HG02642 (cell line): ENCODE data around the gene ISOC2.
"Not testable (repeated sequence)": the region's sequence is repeated elsewhere in the genome, so short reads cannot be mapped to it uniquely, and the experiment has no call there.

ENCODE experiments used
- ATAC-seq: cut with Tn5 transposase; IDR thresholded peaks from one replicate; pipeline ENCODE4 v1.9.1; 2021; ENCODE audit warnings: mild to moderate bottlenecking; ENCODE audit not compliant: unreplicated experiment, poor library complexity

The ISOC2 gene

DNA sequence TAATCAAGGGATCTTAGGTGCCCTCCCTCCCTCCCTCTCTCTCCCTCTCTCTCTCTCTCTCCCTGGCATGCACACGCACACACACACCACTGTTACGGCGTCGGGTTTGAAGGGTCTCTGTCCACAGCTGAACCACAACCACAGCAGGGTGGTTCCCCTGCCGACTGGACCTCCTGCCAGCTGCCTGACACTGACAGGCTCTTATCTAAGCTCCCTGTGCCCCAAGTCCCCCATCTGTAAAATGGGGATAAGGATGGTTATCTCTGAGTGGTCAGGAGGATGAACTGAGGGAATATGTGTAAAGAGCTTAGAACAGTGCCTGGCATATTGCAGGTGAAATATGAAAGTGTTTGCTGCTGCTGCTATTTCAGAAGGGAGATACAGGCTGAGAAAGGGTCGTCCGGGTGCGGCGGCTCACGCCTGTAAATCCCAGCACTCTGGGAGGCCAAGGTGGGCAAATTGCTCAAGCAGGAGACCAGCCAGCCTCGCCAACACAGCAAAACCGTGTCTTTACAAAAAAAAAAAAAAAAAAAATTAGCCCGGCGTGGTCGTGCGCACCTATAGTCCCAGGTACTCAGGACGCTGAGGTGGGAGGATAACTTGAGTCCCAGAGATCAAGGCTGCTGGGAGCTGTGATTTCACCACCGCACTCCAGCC lies 17.5 kb downstream of the ISOC2 start:
- no peak for ATAC-seq

DNA sequence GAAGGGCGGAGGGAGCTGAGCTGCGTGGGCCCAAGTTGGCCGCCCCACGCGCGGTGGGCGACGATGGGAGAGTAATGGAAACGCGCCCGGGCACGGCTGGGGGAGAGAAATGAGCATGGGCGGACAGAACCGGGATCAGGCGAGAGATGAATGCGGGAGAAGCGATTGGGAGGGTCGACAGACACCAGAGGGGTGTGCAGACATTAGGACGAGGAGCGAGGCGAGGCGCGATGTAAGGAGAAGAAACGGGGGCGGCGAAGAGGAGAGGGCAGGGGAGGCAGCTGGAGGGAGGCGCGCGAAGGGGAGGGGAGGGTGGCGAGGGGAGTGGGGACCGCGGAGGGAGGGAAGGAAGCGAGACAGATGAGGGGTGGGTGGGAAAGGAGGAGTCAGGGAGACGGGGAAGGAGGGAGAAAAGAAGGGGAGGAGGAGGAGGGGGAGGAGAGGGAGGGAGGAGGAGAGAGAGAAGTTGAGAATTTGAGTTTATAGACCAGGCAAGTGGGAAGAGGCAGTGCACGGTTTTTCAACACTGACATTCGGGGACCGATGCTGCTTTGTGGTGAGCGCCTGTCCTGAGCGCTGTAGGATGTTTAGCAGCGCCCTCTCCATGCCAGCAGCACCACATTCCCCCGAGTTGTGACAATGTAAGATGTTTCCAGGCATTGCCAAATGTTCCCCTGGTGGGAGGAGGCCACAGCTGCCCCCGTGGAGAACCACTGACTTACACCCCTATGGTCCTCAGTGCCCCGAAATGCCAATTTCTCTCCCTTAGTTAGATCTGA lies 18.2 kb downstream of the ISOC2 start, which contains the start of gene SHISA7:
Gene SHISA7 (minus strand): TSS at position 256 of the 779 bp plus-strand sequence. CDS start 437 bp downstream, outside the sequence.
- ATAC-seq = no peak

- ATAC-seq = no peak
Measured at GRCh38 chr19:55442372-55442961, 19.0 kb downstream of the ISOC2 start.

- no peak for ATAC-seq
Measured at GRCh38 chr19:55441692-55442321, 19.6 kb downstream of the ISOC2 start.

DNA sequence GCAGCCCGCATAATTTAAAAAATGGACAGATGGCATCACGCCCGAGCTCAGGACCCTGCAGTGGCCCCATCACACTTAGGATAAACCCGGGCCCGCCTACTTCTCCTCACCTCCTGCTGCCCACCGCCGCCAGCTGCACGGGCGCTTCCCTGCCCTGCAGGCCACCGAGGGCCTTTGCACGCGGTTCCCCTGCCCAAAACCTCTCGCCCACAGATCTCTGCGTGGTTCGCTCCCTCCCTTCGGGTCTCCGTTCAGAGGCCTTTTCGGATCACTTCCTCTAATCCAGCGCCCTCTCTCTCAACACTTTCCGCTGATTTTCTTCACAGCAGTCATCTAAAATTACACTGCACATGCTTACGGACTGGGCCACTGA lies 20.1 kb downstream of the ISOC2 start:
- no peak for ATAC-seq

- ATAC-seq = no peak
Measured at GRCh38 chr19:55440411-55441105, 20.9 kb downstream of the ISOC2 start.

DNA sequence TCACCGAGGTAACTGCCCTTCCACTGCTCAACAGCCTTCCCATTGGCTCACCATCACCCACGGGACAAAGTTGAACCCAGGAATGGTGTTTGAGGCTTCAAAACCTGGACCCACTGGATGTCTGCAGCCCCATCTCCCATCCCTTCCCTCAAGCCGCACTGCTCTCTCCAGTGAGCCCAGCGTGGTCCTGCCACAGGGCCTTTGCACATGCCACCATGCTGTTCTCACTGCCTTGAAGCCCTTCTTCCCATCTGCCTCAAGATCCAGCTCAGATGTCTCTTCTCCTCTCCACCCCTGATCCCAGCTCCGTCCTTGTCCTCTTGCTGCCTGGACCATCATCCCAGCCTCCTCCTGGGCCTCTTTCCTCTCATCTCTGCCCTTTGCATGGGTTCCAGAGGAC lies 22.4 kb downstream of the ISOC2 start:
- ATAC-seq = no peak

DNA sequence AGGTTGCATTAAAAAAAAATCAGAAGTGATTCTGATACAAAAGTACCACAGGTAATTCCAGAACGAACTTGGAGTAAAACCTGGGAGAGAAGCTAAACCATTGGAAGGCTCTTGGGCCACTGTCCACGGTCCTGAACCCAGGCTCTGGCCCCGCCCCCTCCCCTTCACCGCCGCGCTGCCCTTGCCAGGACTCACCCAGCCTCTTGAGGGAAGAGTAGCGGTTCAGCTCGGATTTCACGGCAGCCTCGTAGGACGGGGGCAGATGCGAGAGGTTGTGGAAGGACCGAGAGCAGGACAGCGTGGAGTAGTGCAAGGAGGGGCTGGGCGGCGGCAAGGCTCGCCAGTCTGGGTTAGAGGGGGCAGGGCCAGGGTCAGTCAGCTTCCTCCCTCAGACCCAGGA lies 24.0 kb downstream of the ISOC2 start:
- no peak for ATAC-seq

GRCh38 chr19:55436847-55437246 lies 24.6 kb downstream of the ISOC2 start:
- no peak for ATAC-seq

- ATAC-seq = no peak
Measured at GRCh38 chr19:55435020-55435419, 26.4 kb downstream of the ISOC2 start.

DNA sequence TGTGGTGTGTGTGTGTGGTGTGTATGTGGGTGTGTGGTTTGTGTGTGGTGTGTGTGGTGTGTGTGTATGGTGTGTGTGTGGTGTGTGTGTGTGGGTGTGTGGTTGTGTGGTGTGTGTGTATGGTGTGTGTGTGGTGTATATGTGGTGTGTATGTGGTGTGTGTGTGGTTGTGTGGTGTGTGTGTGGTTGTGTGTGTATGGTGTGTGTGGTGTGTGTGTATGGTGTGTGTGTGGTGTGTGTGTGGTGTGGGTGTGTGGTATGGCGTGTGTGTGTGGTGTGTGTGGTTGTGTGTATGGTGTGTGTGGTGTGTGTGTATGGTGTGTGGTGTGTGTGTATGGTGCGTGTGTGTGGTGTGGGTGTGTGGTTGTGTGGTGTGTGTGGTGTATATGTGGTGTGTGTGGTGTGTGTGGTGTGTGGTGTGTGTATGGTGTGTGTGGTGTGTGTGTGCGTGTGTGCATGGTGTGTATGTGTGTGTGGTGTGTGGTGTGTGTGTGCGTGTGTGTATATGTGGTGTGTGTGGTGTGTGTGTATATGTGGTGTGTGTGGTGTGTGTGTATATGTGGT lies 27.0 kb downstream of the ISOC2 start:
- no peak for ATAC-seq

GRCh38 chr19:55433292-55433691 lies 28.1 kb downstream of the ISOC2 start:
- ATAC-seq = no peak

DNA sequence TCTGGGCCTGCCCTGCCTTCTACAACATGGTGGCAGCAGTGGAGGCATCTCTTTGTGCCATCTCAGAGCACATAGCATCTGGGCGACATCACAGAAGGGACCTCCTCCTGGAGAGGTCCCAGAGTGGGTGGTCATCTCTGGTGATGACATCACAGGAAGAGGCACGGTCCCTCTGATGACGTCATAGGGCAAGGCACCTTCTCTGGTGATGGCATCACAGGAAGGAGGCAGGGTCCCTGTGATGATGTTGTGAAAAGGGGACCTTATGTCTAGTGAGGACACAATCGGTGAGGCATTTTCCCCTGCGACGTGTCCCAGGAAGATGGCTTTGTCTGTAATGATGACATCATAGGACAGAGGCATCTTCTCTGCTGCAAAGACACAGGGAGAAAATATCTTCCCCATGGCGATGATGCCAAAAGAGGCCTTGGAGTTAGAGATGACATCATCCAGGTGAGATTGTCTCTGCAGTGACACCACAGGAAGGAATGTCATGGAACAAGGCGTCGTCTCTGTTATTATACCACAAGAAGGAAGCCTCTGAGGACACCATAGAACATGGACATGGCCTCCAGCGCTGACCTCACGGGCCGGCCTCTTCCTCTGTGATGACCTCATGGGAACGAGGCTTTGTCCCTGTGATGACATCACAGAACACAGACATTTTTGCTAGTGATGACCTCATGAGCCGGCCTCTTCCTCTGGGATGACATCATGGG lies 29.0 kb downstream of the ISOC2 start:
- ATAC-seq = no peak

DNA sequence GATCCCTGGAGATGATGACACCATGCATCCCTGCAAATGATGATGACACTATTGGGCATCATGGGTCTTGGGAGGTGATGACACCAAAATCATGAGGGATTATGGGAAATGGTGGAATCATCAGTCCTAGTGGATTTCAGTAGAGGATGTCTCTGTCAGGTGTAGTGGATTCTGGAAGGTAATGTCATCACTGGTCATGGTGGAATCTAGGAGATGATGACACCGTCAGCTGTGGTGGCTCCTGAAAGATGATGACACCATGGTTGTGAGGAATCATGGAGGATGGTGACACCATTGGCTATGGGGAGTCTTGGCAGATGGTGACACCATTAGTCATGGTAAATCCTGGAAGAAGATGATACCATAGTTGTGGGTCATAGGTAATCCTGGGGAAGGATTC lies 30.3 kb downstream of the ISOC2 start:
- no peak for ATAC-seq

DNA sequence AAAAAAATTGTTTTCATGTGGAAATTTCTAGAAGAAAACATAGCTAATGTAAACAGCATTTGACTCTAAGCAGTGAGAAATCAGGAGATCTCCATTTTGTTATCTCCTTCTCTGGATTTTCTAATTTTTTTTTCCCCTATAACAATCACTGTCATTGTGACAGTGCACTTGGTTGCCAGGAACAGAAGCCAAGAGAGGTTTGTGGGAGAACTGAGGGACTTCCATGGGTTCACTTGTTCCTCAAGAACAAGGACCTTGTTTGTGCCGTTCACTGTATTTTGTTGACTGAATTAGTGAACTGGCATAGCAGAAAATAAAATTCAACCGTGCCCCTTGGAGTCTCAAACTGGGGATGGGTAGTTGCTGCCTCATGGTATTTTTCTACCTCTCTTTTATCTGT lies 35.4 kb downstream of the ISOC2 start:
- no peak for ATAC-seq

DNA sequence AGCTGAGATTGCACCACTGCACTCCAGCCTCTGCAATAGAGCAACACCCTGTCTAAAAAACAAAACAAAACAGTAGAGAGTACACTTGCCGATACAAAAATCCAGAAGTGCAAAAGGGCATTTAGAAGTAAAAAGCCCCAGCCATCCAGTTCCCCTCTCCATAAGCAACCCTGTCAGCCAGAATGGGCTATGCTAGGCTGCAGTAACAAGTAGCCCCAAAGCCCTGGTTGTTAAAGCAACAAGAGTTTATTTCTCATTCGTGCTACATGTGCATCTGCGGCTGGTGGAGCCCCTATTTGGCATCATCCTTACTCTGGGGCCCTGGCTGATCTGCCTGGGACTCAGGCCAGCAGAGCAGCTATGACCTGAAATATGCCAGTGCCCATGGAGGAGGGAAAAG lies 36.9 kb downstream of the ISOC2 start:
- ATAC-seq = no peak

DNA sequence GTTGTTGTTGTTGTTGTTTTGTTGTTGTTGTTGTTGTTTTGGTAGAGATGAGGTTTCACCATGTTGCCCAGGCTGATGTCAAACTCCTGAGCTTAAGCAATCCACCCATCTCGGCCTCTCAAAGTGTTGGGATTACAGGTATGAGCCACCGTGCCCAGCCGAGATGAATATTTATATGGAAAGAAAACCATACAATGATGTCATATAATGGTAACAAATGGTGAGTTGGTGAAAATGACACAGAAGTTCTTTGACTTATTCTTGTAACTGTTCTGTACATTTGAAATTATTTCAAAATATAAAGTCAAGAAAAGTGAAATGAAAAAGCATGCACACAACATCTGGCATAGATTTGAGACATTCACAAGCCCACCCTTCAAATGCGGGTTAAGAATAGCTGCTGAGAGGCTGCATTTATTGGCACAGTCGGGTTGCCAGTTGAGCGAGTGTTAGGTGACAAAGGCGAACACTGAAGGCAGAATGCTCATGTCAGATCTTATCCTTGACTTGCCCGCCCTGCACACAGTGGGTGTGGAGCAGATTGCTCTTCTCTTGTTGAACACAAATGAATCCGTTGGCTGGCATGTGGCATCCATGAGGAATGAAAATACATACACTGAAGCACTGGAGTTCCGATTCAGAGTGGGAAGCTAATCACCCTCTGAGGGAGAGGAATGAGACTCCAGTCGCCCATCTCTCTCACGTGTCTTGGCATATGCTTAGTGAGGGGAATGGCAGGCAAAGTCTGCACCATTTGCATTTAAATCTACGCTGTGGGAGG lies 38.0 kb downstream of the ISOC2 start:
- ATAC-seq = no peak

- ATAC-seq = not testable (repeated sequence)
Measured at GRCh38 chr19:55421281-55421680, 40.2 kb downstream of the ISOC2 start.
